ENCODE measurements around the gene MYO5B. TPM values are rescaled to one million over a fixed set of nuclear protein-coding genes. Genes with fewer than 3 reads are reported as not detected.
"Not testable (repeated sequence)": the region's sequence is repeated elsewhere in the genome, so short reads cannot be mapped to it uniquely, and the experiment has no call there.

Gene MYO5B
- total and polyA plus RNA-seq, 2 experiments from 2014 or later: 20.3 to 41.9 TPM

GRCh38 chr18:49839012-49839411, 355.9 kb downstream of the MYO5B start:
- no peaks in the 10 kb centered on the region for H4K20me1 ChIP-seq (ENCODE audit: insufficient read depth, poor library complexity, severe bottlenecking)
- H3K27ac ChIP-seq: peak overlapping the region; percentile 75
- peaks cover 29% of the 10 kb centered on the region for H3K4me1 ChIP-seq (ENCODE audit: insufficient read depth)
- H3K27me3 ChIP-seq: no peaks in the 10 kb centered on the region
- no peak for DNase-seq (ENCODE audit: low spot score)
- H3K9me2 ChIP-seq (replicated peaks; ENCODE audit: insufficient read depth): no peaks in the 10 kb centered on the region
- no peak overlapping the region for H3K4me2 ChIP-seq
- H3K9me3 ChIP-seq (ENCODE audit: low read depth): no peaks in the 10 kb centered on the region
- TF ChIP-seq CTCF (IDR thresholded peaks at IDR 0.05; ENCODE audit: poor library complexity) (no peak), EZH2 (IDR thresholded peaks at IDR 0.05; ENCODE audit: borderline replicate concordance) (no peak), EZH2phosphoT487 (IDR thresholded peaks at IDR 0.05; ENCODE audit: low read depth, severe bottlenecking, unreplicated experiment) (no peak)
- WGBS (ENCODE audit: low lambda C conversion rate, missing lambda C conversion rate): 88% methylated on average over 8 of the region's 8 CpGs
- no peaks in the 10 kb centered on the region for H3K79me2 ChIP-seq
- H3K36me3 ChIP-seq (replicated peaks; ENCODE audit: insufficient read depth, low read depth): no peaks in the 10 kb centered on the region
- no peak overlapping the region for H3K4me3 ChIP-seq
- no peak overlapping the region for H2AFZ ChIP-seq

GRCh38 chr18:49838381-49838780, 356.6 kb downstream of the MYO5B start:
- TF ChIP-seq CTCF (IDR thresholded peaks at IDR 0.05; ENCODE audit: poor library complexity): no peak
- TF ChIP-seq EZH2 (IDR thresholded peaks at IDR 0.05; ENCODE audit: borderline replicate concordance): no peak
- TF ChIP-seq EZH2phosphoT487 (IDR thresholded peaks at IDR 0.05; ENCODE audit: low read depth, severe bottlenecking, unreplicated experiment): no peak
- Histone ChIP-seq H3K9me3 (ENCODE audit: low read depth) (no peaks in the 10 kb centered on the region), H3K4me1 (ENCODE audit: insufficient read depth) (peaks cover 36% of the 10 kb centered on the region), H2AFZ (no peak overlapping the region), H3K79me2 (no peaks in the 10 kb centered on the region), H3K4me2 (no peak overlapping the region), H3K36me3 (replicated peaks; ENCODE audit: insufficient read depth, low read depth) (no peaks in the 10 kb centered on the region), H3K9me2 (replicated peaks; ENCODE audit: insufficient read depth) (no peaks in the 10 kb centered on the region), H4K20me1 (ENCODE audit: insufficient read depth, poor library complexity, severe bottlenecking) (no peaks in the 10 kb centered on the region), H3K27ac (peak overlapping the region; percentile 75), H3K4me3 (no peak overlapping the region), H3K27me3 (no peaks in the 10 kb centered on the region)
- 95% methylated on average over 4 of the region's 4 CpGs for WGBS (ENCODE audit: low lambda C conversion rate, missing lambda C conversion rate)
- no peak for DNase-seq (ENCODE audit: low spot score)

GRCh38 chr18:49837889-49838288, 357.1 kb downstream of the MYO5B start:
- Histone ChIP-seq H3K9me2 (replicated peaks; ENCODE audit: insufficient read depth) (no peaks in the 10 kb centered on the region), H3K9me3 (ENCODE audit: low read depth) (no peaks in the 10 kb centered on the region), H3K27me3 (no peaks in the 10 kb centered on the region), H3K4me1 (ENCODE audit: insufficient read depth) (peaks cover 40% of the 10 kb centered on the region), H3K4me2 (no peak overlapping the region), H3K36me3 (replicated peaks; ENCODE audit: insufficient read depth, low read depth) (no peaks in the 10 kb centered on the region), H3K79me2 (no peaks in the 10 kb centered on the region), H2AFZ (no peak overlapping the region), H3K4me3 (no peak overlapping the region), H3K27ac (peak overlapping the region; percentile 84), H4K20me1 (ENCODE audit: insufficient read depth, poor library complexity, severe bottlenecking) (no peaks in the 10 kb centered on the region)
- WGBS (ENCODE audit: low lambda C conversion rate, missing lambda C conversion rate): 83% methylated on average over 5 of the region's 5 CpGs
- DNase-seq (ENCODE audit: low spot score): no peak
- TF ChIP-seq CTCF (IDR thresholded peaks at IDR 0.05; ENCODE audit: poor library complexity) (no peak), EZH2 (IDR thresholded peaks at IDR 0.05; ENCODE audit: borderline replicate concordance) (no peak), EZH2phosphoT487 (IDR thresholded peaks at IDR 0.05; ENCODE audit: low read depth, severe bottlenecking, unreplicated experiment) (no peak)

- H3K4me3 ChIP-seq; H4K20me1 ChIP-seq (ENCODE audit: insufficient read depth, poor library complexity, severe bottlenecking); DNase-seq (ENCODE audit: low spot score); H3K9me3 ChIP-seq (ENCODE audit: low read depth); H3K27me3 ChIP-seq; H3K79me2 ChIP-seq; H2AFZ ChIP-seq; H3K36me3 ChIP-seq (replicated peaks; ENCODE audit: insufficient read depth, low read depth); H3K4me2 ChIP-seq; H3K9me2 ChIP-seq (replicated peaks; ENCODE audit: insufficient read depth): not testable (repeated sequence)
- Histone ChIP-seq H3K4me1 (ENCODE audit: insufficient read depth) (peaks cover 40% of the 10 kb centered on the region), H3K27ac (peak overlapping the region; percentile 84)
- 85% methylated on average over 9 of the region's 9 CpGs for WGBS (ENCODE audit: low lambda C conversion rate, missing lambda C conversion rate)
These were observed 357.6 kb downstream of the MYO5B start for GRCh38 chr18:49837316-49837835.

Data from hepatocyte (in vitro differentiated cells).